IPS-NIHi11 (cell line): ENCODE results near the gene VPS50.

Experiments used
- DNase-seq: peaks from one replicate; pipeline ENCODE4 v3.0.0; 2012; ENCODE audit warnings: mixed read lengths, low spot score

The VPS50 gene, protein sequence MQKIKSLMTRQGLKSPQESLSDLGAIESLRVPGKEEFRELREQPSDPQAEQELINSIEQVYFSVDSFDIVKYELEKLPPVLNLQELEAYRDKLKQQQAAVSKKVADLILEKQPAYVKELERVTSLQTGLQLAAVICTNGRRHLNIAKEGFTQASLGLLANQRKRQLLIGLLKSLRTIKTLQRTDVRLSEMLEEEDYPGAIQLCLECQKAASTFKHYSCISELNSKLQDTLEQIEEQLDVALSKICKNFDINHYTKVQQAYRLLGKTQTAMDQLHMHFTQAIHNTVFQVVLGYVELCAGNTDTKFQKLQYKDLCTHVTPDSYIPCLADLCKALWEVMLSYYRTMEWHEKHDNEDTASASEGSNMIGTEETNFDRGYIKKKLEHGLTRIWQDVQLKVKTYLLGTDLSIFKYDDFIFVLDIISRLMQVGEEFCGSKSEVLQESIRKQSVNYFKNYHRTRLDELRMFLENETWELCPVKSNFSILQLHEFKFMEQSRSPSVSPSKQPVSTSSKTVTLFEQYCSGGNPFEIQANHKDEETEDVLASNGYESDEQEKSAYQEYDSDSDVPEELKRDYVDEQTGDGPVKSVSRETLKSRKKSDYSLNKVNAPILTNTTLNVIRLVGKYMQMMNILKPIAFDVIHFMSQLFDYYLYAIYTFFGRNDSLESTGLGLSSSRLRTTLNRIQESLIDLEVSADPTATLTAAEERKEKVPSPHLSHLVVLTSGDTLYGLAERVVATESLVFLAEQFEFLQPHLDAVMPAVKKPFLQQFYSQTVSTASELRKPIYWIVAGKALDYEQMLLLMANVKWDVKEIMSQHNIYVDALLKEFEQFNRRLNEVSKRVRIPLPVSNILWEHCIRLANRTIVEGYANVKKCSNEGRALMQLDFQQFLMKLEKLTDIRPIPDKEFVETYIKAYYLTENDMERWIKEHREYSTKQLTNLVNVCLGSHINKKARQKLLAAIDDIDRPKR

DNA sequence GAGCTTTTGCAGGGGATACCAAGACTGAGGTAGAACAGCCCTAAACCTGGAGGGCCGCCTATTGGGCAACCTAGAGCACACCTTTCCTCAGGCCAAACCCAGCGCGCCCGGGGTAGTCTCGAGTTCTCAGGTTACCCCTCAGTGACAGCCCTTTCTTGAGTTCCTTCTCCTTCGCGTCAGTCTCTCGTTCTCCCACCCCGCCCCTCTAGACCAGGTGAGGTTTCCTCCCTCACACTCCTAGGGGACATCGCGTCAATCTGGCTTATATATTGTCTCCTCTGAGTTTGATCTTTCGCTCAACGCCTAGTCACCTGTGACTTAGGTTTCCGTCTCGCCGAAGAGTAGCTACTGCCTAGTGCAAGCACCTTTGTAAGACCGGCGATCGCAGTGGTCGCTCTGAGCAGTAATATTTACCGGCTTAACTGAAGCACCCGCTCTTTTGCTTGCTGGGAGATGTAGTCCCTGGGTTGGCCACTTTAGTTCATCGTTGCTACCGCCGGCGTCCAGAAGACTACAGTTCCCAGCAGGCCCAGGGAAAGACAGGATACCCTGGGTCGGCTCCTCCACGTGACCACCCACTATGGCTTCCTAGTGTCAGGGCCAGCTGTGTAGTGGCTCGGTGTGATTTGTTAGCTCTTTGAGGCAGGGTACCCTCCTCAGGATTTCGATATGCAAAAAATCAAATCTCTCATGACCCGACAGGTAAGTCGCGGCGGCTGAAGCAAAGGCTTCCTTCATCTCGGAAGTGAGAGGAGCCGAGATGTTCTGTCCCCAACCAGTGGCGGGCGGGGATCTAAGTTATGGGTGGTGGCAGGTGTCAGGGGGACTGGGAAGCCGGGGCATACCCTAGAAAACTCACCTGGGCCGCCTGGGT is at the start of gene VPS50:
VPS50 (plus strand) TSS at position 568 of the 874 bp plus-strand sequence; CDS start at position 670, 102 bp downstream.
- DNase-seq: peak; percentile 94

DNA sequence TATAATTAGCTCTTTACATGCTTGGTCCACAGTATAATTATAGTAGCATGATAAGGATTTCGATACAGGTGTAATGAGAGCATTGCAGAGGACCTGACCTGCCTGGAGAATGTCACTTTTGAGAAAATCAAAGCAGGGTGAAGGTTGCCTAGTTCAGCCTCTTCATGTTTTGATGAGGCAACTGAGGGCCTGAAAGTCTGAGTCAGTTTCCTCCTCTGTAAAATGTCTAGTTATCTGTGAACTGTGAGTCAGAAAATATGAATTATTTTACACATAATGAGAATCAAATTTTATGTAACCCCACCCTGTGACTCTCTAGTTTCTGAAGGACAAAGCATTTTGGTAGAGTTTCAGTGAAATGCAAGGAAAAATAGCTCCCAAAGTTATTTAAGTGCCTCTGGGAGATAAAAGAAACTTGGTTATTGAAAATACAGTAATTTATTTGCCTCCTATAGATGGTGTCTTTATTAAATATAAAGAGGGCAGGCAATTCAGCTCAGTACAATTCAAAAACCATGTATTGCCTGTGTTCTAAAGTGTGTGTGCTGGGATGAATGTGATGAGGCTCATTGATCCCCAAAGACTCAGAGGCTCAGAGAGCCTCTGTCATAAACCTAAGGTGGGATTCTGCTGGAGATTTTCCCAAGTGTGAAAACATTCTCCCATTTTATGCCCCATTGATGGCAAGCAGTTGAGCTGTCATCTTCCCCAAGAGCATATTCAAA is 46.7 kb upstream of the VPS50 start:
- no peak for DNase-seq

DNA sequence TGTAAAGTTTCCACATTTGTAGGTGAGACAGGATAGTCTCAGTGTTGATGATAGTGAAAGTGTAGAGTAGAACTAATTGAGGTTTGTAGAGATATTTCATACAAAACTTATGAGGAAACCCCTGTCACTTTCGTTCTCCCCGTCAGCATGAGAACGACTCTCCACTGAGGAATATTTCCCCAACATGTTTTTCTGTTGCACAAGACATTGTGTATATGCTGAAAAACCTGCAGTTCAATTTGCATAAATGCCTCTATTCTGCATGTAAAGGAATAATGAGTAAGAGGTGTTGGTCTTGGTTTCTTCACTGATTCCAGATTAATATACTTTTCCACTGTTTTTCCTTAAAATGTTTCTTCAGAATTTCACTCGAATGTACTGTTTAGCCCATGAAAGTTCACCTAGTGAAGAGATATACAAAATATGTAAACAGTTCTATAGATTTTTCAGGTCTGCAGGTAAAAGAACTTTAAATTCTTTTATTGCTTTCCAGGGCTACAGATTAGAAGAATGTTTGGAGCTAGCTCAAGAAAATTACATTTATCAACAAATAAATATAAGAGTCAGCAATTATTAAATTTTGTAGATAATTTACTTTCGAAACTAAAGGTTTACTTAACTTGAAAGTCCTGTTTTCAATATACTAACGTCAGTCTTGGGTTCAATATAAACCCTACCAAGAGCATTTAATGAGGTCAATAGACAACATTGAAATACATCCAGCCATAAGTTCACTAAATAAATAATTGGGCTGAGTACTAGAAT is 43.1 kb upstream of the VPS50 start:
- DNase-seq: no peak

DNA sequence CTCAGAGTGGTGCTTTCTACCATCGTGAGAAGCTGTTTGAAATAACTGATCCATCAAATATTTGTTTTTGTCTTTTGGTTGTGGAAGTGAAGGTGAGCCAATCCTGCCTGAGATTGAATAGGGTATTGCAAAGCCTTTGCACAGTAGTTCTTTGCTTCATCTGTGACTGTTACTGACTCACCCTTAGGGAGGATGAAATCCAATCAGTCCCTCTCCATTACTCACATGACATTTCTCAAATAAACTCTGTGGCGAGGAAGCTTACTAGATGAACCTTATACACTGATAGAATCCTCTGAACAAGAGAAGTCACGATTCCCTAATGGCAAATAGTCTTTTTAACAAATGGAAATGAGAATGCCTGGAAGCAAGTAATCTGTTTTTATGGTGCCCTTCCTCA is 37.8 kb upstream of the VPS50 start:
- DNase-seq: no peak

DNA sequence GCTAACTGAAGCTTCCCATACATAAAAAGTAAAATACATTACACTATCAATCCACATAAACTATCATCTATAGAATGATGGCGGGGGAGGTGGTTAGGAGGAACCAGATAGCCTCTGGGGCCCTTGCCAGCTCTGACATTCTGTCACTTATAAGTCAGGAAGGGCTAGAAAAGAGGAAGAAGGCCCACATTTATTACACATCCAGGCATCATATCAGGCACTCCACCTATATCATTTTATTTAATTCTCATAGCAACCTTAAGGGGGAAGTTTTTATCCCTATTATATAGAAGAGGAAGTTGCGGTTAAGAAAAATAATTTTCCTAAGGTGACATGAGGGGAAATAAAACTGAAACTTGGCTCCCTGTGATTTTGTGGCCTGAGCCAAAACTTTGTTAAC is 35.8 kb upstream of the VPS50 start:
- no peak for DNase-seq

DNA sequence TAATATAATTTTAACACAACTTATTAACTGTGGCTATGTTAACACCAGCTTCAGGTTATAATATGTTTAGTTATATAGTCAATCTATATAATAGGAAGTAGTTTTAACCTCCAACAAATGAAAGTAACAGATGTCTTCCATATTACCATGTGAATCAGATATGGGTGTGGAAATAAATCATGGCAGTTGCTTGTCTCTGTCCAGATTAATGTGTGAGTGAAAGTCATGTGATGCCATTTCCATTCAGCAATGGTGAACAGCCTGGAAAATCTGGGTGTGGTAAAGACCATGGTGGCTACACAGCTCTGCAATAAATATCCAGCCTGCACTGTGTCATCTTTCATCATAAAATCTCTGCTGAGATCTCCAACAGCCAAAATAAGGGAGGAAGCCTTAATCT is 33.7 kb upstream of the VPS50 start:
- no peak for DNase-seq

DNA sequence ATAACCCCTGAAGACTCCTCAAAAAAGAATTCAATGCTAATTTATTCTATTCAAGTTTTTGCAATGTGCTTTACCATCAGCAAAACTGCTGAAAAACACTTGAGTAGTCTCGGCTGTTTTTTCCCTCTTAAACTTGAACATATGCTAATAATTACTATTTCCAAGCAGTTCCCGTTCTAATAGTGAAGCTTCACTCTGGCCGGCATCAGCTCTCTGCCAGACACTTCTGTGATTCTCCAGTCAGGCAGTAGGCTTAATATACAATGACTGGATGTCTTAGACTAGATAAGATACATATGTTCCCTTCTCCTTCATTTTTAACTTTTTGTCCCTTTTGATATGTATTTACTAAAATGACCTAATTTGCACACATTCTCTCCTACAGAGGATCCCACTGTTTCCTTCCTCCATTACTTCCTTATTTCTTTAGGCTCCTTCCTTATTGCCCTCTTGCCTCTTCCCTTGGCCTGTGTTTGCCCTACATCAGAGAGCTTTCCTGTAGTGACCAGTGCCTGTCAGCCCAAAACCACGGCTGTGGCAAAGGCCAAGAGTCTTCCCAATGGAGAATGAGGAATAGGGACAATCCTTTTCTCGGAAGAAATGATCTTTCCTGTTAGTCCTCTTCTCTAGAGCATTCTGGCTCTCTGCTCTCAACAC is 29.4 kb upstream of the VPS50 start:
- DNase-seq: no peak

DNA sequence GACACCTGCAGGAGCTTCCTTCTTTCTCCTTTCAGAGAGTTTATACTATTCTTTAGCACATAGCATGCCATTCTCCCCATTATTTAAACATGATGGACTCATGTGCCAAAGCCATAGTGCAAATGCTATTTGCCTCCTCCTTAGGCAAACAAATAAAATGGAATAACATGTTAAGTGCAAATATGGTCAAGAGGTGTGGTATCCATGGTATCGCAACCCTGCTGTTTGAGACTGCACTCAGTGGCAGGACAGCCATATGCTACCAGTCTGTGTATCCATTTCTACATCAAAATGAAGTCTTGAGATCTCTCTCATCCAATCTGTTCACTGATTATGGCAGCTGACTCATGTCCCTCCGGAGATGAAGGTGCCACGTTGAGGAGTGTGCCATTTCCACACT is 28.7 kb upstream of the VPS50 start:
- DNase-seq: no peak

DNA sequence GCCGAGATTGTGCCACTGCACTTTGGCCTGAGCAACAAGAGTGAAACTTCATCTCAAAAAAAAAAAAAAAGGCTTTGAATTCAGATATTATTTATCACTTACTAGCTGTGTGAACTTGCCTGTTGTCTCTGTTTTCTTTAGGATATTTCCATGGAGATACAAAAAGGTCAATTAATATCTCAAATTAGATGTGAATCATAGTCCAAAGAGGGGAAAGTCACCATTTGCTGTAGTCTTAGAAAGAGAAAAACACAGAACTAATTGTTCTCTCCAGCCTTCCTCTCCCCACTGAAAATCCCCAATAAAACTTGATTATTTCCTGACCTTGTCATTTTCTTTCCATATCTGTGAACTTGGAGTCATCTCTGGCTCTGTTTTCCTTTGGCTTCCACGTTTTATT is 27.1 kb upstream of the VPS50 start:
- no peak for DNase-seq

DNA sequence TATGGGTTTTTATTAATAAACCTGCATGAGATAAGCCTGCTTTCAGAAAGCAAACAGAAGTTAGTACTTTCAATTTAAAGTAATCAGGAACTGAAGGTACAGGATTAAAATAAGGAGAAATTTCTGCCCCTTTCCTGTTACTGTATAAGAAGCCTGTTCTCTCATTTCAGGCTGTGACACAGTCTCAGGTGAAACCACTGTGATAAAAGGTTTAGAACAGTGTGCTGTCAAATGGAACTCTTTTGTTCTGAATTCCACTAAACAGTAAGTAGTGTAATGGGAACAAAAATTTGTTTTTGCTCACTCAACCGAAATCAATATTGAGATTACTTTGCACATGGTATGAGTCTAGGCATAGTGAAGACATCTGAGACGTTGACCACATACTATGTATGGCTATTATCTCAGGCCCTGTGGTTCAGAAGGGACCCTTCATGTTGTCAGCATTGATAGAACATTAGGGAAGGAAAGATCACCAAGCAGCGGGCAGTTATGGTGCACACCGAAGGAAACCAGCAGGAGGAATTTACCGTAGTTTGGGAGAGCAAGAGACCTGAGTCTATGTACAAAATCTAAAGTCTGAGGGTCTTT is 20.8 kb upstream of the VPS50 start:
- no peak for DNase-seq

DNA sequence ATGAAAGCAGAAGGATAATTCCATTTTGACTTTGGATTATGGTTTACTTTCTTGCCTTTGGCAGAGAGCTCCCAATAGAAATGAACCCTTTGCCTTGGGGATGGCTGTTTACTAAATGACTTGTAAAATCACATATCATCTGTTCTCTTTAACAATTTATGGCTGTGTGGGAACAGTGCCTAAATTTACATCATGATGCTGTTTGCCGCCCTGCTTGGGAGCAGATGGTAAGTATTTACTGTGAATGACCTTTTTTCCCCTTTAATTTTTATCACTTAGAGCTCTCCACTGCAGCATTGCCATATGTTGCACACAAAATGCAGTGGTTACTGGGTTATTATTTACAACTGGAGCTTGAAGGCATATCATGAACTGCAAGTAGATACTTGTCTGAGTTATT is 19.3 kb upstream of the VPS50 start:
- DNase-seq: no peak

DNA sequence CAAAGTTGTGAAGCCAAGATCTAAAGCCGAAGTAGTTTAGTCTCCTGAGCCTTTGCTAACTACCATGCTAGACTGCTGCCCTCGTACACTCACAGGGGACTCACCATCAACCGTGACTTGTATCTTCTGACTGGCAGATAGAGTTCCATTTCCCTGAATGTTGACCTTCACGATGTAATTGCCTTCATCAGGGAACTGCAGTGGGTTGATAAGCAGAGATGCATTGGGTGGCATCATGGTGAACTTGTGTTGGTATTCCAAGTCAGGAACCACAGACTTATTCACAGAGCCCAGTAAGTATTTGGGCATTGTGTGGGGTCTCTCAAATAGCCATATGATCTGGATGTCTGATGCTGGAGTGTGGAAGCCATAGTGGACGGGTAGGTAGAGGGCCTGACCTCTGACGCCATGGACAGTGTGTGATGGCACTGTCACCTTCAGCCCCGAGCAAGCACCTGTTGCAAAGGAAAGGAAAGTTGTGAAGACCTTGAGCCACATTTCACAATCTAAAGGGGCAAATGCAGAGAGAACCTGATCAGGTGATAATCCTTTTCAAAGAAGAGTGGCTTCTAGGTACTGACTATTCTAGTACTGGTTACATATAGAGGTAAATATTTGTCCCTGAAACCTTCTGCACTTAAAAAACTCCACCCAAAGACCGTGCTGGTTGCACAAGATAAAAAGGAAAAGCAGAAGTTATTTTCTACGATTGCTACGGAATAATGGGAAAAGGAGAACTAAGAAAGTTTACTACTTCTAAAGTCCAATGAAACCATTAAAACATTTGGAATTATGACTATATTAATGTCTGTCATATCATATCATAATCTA is 13.0 kb upstream of the VPS50 start:
- no peak for DNase-seq

DNA sequence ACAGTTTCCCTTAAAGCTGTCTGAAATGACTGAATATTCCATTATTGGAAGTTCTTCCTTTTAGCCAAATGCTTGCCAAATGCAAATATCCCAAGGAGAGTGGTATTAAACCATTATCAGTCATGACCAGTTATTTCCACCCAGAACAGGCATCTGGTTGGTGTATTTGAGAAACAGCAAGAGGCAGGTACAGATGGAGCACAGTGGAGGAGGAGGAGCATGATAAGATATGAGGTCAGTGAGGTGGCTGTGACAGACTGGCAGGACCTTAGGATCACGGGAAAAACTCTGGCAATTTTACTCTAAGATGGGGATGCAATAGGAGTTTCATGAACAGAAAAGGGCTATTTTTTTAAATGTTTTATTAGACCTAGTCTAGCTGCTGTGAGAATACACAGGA is 12.3 kb upstream of the VPS50 start:
- no peak for DNase-seq

DNA sequence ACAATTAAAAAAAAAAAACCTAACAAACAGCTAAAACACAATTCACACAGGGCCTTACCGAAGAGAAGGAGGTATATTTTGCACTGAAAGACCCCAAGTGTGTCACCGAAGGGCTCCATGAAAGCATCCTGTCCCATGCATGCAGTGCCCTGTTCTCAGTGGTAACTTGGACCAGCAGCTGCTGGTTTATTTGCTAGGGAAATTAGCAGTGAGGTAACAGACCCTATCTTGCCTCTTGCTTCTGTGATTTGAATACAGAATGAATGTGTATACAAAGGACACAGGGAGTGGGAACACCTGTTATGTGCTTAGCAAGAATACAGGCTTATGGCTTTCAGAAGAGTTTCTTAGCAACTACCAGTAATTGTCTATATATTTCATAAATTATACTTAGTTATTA is 5.9 kb upstream of the VPS50 start, which contains the start of gene HEPACAM2:
HEPACAM2 (minus strand) TSS at position 160 of the 400 bp plus-strand sequence.
- no peak for DNase-seq

DNA sequence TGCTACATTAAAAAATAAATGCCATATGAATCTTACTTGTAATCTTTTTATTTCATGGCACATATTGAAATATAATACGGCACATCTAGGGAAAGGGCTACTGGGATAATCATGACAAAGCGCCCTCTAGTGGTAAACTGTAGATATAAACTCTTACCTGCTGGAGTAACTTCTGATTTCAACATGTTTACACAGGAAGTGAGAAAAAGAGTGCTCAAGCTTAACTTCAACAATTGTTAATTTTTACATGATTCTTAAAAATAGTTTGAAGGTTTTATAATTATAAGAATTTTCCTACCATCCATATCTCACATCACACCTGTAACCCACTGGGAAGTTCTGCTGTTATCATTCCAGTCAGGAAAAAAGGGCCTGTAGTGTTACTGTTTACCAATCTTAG is 3.9 kb upstream of the VPS50 start:
- DNase-seq: peak; percentile 46

DNA sequence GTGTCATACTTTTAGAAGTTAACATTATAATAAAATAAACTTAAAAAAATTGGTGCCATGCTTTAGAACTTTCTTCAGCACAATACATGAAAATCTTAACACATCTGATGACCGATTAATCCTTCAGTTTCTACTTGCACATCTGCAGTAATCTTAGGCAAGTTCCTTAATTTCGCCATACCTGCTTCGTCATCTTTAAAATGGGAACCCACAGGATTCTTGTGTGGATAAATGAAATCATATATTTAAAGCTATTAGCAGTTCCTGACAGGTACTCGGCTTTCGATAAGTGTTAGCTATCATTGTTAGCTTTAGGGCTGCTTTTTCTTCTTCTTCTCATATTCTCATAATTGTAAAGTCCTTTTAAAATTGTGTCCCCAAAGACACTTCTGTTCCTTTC is 907 bp upstream of the VPS50 start:
- no peak for DNase-seq

DNA sequence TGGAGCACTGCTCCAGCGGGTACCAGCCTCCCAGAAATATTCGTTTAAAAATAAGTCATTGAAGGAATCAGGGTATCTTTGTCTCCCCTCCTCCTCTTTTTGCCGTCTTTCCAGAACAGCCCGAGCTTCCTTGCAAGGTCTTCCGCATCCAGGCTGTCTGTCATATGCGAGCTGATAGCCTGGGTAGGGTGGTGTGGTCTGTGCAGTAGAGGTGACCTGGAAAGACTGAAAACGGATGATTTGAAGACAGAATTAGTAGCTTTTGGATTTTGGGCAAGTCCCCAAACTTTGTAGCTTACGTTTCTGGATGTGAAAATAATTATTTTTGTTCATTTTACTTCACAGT is 480 bp downstream of the VPS50 start:
- no peak for DNase-seq

DNA sequence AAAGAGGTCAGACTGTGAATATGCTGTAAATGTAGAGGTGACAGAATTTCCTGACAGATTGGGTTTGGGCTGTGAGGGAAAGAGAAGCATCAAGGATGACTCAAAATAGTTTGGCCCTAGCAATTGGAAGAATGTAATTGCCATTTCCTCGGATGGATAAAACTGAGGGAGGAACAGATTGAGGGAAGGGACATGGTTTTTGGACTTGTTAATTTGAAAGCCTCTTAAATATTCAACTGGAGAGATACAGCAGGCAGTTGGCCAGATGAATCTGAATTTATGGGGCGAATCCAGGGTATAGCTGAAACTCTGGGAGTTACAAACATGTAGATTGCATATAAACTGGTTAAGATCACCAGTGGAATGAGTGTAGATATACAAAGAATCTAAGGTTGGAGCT is 3.4 kb downstream of the VPS50 start:
- DNase-seq: no peak

DNA sequence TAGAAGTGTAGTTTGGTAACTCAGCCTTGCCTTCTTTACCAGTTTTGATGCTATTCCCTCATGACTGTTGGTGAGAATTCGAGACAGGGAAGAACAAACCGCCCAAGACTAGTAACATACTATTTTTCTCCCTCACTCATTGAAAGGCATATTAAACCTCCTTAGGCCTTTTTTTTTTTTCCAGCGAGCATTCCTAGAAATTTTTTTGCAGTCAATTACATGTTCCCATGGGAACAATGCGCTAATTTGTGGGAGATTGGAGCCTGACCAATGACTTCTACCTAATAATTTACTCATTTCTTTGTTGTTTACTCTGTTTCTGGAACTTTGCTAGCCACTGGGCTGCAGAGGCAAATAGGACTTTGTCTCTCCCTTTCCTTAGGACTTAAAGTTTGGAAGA is 6.0 kb downstream of the VPS50 start:
- DNase-seq: no peak
